Measurements from ENCODE around the gene CLDN15. TPM values are rescaled to one million over a fixed set of nuclear protein-coding genes. Genes with fewer than 3 reads are reported as not detected.

CLDN15 gene
- total RNA-seq, 1 experiment from 2014 or later: 6.5 TPM

- H3K9me3 Mint-ChIP-seq: no peaks in the 10 kb centered on the region
These were observed 28.8 kb downstream of the CLDN15 start for GRCh38 chr7:101208794-101209193.

More at GRCh38 chr7:101208794-101209193, 28.8 kb downstream of the CLDN15 start:
- ATAC-seq: no peak
- Mint-ChIP-seq H3K27ac (peak overlapping the region; percentile 74), H3K27me3 (ENCODE audit: low read depth) (no peaks in the 10 kb centered on the region), H3K36me3 (peaks cover 3% of the 10 kb centered on the region; the same call in 1 of the 2 replicates), H3K4me3 (no peak overlapping the region), H3K4me1 (no peaks in the 10 kb centered on the region; the same call in 1 of the 2 replicates)
- DNase-seq (ENCODE audit: low spot score): no peak
- CTCF ChIA-PET: interaction anchor here (0.7 to 1.0 kb wide), 3 partner anchors 9 to 114 kb away, joined by 3 read pairs; partner anchors contain the start of gene ZNHIT1
- POLR2A ChIA-PET: no interaction called here
- no peak for TF ChIP-seq JAZF1 (CRISPR knock-in tag; IDR thresholded peaks at IDR 0.05)
- no peak for TF ChIP-seq ZNF512 (CRISPR knock-in tag; IDR thresholded peaks at IDR 0.05; ENCODE audit: borderline replicate concordance)
- no peak for TF ChIP-seq USF1 (CRISPR knock-in tag; IDR thresholded peaks at IDR 0.05)
- no peak for TF ChIP-seq CREM (CRISPR knock-in tag; IDR thresholded peaks at IDR 0.05)
- TF ChIP-seq ZNF317 (CRISPR knock-in tag; IDR thresholded peaks at IDR 0.05; ENCODE audit: borderline replicate concordance, low read depth): no peak
- no peak for TF ChIP-seq ZNF425 (CRISPR knock-in tag; conservative IDR thresholded peaks at IDR 0.05)
- TF ChIP-seq FOXJ3 (CRISPR knock-in tag; IDR thresholded peaks at IDR 0.05; ENCODE audit: borderline replicate concordance): no peak
- no peak for TF ChIP-seq ETV6 (CRISPR knock-in tag; IDR thresholded peaks at IDR 0.05)
- TF ChIP-seq NR2C2 (CRISPR knock-in tag; IDR thresholded peaks at IDR 0.05): no peak
- TF ChIP-seq ZMAT4 (CRISPR knock-in tag; IDR thresholded peaks at IDR 0.05): no peak
- no peak for TF ChIP-seq NFE2L1 (CRISPR knock-in tag; IDR thresholded peaks at IDR 0.05)
- TF ChIP-seq SMAD3 (CRISPR knock-in tag; IDR thresholded peaks at IDR 0.05; ENCODE audit: borderline replicate concordance): no peak
- no peak for TF ChIP-seq MAX (CRISPR knock-in tag; IDR thresholded peaks at IDR 0.05)
- TF ChIP-seq ZNF532 (CRISPR knock-in tag; IDR thresholded peaks at IDR 0.05; ENCODE audit: borderline replicate concordance): no peak
- TF ChIP-seq ATF3 (CRISPR knock-in tag; conservative IDR thresholded peaks at IDR 0.05): no peak

Measured in WTC11 (cell line).